OCI-M1 (cell line): ENCODE results near the gene NME2.

Experiments
- DNase-seq: peaks from one replicate; lab custom pipeline; 2025; lab: John Stamatoyannopoulos, UW

Gene NME2

GRCh38 chr17:51203838-51204237 is 37.6 kb downstream of the NME2 start:
- DNase-seq, result no peak

GRCh38 chr17:51214920-51215319 is 48.7 kb downstream of the NME2 start:
- no peak for DNase-seq

- no peak for DNase-seq
Measured at GRCh38 chr17:51217946-51218345, 51.7 kb downstream of the NME2 start.

GRCh38 chr17:51221322-51221721 is 55.1 kb downstream of the NME2 start:
- DNase-seq, result no peak
